Muscle of arm (tissue), 12 donors: ENCODE measurements around the gene PRDM16. TPM values are rescaled to one million over a fixed set of nuclear protein-coding genes. Genes with fewer than 3 reads are reported as not detected.

ENCODE experiments used
- DNase-seq: peaks from one replicate; pipeline ENCODE4 v3.0.0-alpha.2; 2013
- polyA plus RNA-seq, 12 donors: library from polyadenylated mRNA; unstranded; fragments of 120-200 nt; gene quantifications; one replicate each; pipeline ENCODE4 v1.2.1, GENCODE V29; 2013; ENCODE audit not compliant: insufficient read length in 12 of 12

The PRDM16 gene
- polyA plus RNA-seq, 12 donors, result 0.66 to 2.0 (median 0.87) TPM; not detected in 2

DNA sequence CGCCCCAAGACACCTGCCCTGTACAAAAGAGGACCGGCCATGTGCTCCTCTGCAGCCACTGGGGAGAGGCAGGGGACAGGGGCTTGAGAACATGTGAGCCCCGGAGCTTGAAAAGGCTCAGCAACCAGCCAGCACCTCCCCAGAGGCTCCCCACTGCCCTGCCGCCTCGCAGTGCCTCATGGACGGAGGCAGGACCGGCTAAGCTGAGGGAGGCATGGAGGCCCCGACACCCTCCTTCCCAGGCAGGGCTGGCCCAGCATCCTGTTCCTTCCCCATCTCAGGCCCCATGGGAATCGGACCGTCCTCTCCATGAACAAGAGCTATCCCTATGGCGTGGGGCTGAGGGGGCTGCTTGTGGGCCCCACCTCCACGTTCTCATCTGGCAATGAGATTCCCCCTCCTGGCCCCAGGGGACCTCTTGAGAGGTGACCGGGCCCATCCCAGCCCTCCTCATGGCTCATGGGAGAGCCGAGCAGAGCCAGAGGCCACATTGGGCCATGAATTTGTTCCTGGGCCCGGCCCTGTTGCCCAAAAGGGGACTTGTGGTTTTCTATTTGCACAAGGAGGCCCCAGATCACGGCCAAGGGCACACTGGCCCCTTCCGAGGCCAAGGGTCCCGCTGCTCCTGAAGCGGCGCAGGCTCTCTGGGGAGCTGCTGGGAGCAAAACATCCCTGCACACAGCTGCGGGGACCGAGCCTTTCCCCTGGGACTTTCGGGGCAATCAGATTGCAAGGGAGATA, 320.3 kb downstream of the PRDM16 start:
- no peak for DNase-seq

GRCh38 chr1:3390291-3390690, 321.3 kb downstream of the PRDM16 start:
- no peak for DNase-seq

DNA sequence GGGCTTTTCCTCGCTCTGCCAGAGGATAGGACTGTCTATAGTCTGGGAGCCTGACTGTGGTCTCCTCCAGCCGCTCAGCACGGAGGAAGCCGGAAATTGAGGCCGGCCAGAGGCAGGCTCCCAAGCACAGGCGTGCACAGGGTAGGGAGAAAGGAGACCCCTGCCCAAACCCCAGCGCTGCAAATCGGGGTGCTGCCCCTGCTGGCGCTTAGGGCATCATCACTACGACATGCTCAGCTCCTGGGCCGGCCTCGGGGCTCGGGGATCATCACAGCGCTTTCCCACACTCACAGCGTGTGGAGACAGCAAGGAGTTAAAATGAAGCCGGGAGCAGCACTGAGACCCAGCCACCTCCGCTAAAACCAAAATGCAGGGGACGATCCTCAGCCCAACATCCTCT, 322.7 kb downstream of the PRDM16 start:
- DNase-seq, result no peak

- no peak for DNase-seq
Observed at GRCh38 chr1:3393024-3393986, 324.3 kb downstream of the PRDM16 start.

- no peak for DNase-seq
Observed at GRCh38 chr1:3393987-3394920, 325.3 kb downstream of the PRDM16 start.

DNA sequence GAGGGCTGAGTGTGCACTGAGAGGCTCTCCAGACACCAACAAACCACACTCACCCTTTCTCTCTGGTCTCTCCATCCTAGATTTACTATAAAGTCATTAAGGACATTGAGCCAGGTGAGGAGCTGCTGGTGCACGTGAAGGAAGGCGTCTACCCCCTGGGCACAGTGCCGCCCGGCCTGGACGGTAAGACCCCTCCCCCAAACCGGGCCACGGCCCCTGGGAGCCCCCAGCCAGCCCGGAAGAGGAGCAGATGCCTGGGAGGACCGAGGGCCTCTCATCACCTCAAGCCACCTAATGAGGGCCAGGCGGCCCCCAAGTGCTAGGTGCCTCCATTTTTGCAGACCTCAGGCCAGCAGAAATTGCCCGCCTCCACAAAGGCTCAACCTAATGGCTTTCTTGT, 327.4 kb downstream of the PRDM16 start:
- no peak for DNase-seq

GRCh38 chr1:3397311-3397710, 328.3 kb downstream of the PRDM16 start:
- DNase-seq, result no peak

DNA sequence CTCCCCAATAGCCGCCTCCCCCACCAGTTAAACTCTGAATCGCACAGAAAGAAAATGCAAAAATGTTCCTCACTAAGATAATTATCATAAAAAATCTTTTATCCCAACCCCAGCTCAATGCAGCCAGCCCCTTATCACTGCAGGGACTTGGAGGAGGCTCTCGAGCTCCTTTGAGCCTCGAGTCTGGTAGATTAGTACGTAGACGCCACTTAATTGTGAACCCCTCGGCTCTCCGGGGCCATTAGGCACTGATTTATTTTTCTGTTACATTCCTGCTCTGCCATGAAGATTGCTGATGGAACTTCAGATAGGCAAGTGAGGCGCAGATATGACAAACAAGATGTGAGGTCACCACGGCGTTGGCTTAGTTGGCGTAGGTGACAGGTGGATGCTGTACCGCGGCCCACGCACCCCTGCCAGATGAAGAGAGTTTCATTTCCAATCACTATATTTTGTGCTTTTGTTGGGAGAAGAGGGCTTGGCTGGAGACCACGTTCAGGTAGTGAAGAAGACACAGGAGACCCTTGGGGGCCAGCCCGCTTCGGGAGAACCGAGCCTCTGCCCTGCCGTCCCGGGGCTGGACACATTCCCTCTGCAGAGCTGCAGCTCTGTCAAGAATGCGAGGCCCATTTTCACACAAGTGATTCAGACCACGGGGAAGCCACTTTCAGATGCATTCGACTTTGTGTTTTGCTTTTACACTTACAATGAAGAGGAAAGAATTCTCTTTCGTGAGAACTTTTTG, 329.6 kb downstream of the PRDM16 start:
- no peak for DNase-seq

DNA sequence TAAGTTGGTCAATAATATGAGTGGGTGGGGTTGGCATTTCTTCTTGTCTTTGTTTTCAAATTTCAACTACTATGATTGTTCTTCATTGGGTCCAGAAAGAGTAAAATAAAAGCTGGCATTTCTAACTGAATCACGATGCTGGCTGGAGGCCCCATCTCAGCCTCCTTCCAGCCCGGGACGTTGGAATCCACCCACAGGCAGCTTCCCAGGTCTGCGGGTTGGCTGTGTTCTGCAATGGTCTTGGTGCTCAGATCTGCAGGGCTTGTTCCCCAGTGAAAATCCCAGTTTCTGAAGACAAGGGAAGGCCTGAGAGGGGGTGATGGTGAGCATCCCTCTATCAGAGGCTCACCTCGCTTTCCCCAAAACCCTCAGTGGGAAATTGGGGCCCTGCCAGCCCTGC, 330.7 kb downstream of the PRDM16 start:
- no peak for DNase-seq

DNA sequence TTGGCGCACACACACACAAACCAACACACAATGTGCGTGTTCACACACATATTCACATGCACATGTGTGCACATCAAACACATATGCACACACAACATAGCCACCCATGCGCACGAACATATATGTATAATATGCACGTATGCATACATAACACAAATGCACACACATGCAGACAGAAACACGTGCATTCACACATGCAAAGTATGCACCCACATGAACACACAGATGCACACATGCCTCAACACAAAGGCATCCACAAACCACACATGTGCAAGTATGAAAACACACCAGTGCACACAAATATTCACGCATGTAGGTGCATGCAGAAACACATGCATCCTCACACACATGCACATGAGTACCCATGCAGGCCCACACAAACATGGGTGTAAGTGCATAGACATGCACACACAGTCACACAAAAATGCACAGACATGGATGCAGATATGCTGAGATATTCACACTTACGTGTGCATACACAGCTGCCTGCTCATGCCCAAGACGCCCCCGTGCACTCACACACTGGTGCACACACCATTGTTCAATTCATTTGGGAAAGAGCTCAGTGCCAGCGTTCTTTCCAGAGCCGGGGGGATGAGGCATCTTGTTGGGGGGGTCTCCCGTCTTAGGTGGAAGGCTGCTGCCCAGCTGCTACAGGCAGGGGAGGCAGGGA, 332.7 kb downstream of the PRDM16 start:
- no peak for DNase-seq

DNA sequence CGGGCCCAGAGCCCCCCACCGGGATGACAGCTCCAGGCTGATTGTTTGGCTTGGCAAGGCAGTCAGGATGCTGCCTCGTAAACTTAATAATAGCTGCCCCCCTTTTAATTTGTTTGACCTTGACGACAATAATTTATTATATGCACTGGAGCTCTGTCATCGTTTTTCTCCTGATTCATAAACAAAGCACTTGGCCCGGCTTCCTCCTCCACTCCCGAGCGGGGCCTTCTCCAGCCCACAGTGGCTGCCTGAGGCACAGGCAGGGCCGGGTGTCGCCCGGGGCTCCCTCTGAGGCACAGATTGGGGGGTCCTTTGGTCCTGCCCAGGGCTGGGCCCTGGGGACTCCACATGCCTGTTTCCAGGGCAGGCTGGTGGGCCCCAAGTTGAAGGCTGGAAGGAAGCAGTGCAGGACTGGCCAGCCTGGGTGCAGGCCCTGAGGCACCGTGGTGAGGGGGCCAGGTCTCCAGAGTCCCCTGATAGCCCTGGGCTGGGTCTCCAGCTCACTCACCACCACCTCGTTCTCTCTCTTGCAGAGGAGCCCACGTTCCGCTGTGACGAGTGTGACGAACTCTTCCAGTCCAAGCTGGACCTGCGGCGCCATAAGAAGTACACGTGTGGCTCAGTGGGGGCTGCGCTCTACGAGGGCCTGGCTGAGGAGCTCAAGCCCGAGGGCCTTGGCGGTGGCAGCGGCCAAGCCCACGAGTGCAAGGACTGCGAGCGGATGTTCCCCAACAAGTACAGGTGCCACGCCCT, 333.4 kb downstream of the PRDM16 start:
- DNase-seq, result no peak

DNA sequence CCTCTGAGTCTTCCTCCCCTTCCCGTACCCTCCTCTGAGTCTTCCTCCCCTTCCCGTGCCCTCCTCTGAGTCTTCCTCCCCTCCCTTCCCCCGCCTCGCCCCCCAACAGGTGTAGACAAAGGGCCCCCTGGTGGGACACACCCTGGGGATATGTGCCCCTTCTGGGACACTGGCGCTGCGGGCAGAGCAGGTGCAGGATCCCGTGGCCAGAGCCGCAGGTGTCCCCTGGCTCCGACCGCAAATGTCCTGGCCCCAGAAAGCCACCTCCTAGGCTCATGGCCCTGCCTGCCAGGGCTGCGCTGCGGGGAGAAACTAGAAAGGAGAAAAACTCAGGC, 334.0 kb downstream of the PRDM16 start:
- DNase-seq, result no peak

GRCh38 chr1:3403388-3404231, 334.6 kb downstream of the PRDM16 start:
- no peak for DNase-seq

DNA sequence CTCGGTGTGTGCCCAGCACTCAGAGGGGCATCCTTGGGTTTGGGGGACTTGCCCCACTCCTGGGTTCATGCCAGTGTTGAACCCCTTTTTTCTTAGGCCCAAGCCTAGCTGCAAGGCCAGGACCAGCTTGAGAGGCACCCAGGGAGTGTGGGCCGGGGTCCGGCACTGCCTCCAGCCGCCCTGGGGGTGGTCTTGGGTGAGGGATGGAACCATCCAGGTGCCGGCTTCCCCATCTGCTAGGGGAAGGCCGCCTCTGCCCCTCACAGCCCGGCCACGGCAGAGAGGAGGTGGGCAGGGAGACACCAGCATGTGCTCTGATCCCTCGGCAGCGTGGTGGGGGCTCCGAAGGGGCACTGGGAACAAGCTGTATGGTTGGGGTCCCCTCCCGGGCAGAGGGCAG, 335.3 kb downstream of the PRDM16 start:
- DNase-seq, result no peak

- DNase-seq, result no peak
Observed at GRCh38 chr1:3404801-3405200, 335.8 kb downstream of the PRDM16 start.

DNA sequence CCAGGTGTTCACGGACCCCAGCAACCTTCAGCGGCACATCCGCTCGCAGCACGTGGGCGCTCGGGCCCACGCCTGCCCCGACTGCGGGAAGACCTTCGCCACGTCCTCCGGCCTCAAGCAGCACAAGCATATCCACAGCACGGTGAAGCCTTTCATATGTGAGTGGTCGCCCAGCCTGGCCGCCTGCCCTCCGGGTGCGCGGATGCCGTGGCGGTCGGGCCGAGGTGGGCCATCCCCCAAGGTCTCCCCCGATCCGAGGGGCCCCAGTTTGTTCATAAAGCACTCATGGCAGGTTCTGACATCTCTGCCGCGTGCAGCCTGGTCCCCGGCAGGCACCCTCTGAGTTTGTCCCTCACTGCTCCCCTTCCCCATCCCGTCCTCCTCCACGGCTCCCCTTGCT, 336.5 kb downstream of the PRDM16 start:
- no peak for DNase-seq

DNA sequence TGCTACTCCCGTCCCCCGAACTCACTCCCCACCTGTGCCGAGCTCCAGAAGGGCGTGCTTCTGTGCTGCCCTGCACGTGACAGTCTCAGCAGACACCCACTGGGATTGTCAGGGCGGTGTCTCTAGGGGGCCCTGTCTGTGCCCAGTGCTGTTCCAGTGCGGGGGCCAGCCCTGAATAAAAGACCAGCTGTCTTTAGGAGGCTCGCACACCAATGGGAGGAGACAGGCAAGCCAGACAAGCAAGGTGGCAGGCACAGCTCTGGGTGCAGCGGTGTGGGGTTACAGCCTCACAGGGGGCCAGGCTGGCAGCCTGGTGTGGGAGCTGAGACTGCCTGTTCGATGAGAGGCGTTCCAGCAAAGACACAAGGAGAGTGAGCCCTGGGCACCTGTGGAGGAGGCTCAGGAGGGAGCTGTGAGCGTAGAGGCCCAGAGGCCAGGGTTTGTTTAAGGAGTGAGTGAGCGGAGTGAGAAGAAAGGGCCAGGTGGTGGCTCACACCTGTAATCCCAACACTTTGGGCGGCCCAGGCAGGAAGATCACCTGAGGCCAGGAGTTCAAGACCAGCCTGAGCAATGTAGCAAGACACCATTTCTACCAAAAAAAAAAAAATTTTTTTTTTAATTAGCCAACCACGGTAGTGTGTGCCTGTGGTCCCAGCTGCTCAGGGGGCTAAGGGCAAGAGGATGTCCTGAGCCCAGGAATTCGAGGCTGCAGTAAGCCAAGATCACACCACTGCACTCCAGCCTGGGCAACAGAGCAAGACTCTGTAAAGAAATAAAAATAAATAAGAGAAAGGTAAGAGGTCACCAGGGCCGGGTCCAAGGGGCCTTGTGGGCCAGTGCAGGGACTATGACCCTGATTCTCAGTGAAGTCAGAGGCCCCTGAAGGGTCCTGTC, 337.2 kb downstream of the PRDM16 start:
- no peak for DNase-seq

- no peak for DNase-seq
Observed at GRCh38 chr1:3407021-3407420, 338.0 kb downstream of the PRDM16 start.
